HG02763 (cell line): ENCODE data around the gene NR0B2.
A peak's percentile ranks its signal among the peaks of the same experiment; 100 is the strongest.

ENCODE experiments used
- ATAC-seq: cut with Tn5 transposase; IDR thresholded peaks from one replicate; pipeline ENCODE4 v1.9.1; 2021; ENCODE audit warnings: mild to moderate bottlenecking, moderate library complexity; ENCODE audit not compliant: unreplicated experiment

Gene NR0B2

GRCh38 chr1:26938004-26938658, 24.4 kb upstream of the NR0B2 start:
- no peak for ATAC-seq

GRCh38 chr1:26936823-26937222, 23.0 kb upstream of the NR0B2 start:
- ATAC-seq: no peak

DNA sequence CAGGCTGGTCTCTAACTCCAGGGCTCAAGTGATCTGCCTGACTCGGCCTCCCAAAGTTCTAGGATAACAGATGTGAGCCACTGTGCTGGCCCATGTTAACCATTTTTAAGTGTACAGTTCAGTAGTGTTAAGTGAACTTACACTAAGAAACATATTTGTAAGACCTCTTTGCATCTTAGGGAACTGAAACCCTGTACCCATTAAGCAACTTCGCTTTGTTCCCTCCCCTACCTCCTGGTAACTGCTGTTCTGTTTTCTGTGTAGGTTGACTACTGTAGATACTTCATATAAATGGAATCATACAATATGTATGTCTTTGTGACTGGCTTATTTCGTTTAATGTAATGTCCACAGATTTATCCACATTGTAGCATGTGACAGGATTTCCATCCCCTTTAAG, 18.8 kb upstream of the NR0B2 start:
- no peak for ATAC-seq

DNA sequence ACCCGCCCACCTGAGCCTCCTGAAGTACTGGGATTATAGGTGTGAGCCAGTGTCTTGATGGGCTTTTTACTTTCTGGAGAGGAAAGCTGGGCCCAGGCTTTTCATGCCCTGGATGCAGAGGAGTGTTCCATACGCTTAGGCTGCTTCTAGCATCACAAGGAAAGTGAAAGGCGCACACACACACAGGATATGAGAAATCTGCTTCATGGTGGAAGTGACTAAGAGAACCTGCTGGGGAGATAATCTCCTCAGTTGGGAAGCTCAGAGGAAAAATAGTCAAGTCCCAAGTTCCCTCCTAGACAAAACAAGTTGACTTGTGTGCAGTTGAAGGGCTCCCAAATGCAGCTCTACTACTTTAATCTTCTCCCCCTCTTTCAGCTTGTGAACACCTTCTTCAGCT, 9.9 kb upstream of the NR0B2 start:
- ATAC-seq: no peak

- no peak for ATAC-seq
Measured at GRCh38 chr1:26922901-26923300, 9.1 kb upstream of the NR0B2 start.

- no peak for ATAC-seq
Measured at GRCh38 chr1:26922431-26922729, 8.6 kb upstream of the NR0B2 start.

GRCh38 chr1:26921540-26922430, 8.0 kb upstream of the NR0B2 start, which contains the start of gene NUDC:
Gene NUDC, plus strand, starts transcription at chr1:26921743. Its CDS starts 106 bp downstream, at chr1:26921849.
- peak; percentile 96 for ATAC-seq

GRCh38 chr1:26921126-26921539, 7.4 kb upstream of the NR0B2 start:
- ATAC-seq: no peak

DNA sequence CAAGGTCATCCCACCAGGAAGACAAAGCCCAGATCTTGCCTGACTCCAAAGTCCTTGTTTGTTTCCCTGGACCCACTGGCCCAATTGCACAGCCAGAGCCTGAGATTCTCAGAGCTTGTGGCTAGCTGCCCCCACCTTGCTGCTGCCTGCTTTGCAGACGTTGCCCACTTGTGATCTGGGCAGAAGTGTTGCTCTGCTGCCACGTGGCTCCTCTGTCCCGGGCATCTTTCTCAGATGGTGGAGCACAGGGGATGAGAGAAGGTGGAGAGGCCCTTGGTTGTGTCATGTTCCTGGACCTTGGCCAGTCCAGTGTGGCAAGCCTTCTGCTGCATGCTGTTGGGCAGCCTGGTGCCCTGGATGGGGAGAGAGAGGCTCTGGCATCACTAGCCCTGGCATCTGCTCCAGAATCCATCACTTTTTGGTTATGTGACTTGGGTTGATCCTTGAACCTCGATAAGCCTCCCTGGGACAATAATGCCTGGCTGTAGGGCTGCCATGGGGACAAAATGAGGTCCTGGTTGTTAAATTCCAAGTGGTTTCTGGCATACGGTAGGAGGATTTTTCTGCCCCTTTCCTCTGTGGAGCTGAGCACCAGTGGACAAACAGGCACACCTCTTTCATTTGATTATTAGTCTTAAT, 1.5 kb upstream of the NR0B2 start:
- no peak for ATAC-seq

GRCh38 chr1:26913389-26913753, 404 bp downstream of the NR0B2 start:
- no peak for ATAC-seq

DNA sequence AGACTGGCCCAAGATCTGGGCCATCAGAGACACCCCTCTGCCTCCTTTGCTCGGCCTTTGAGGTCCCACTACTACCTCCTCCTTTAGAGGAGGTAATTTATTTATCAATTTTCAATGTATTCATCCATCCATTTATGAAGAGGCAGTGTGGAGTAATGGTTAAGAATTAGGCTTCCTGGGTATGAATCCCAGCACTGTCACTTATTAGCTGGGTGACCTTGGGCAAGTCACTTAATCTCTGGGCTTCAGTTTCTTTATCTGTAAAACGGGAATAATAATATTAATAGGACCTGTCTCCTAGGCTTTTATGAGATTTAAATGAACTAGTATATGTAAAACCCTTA, 1.7 kb downstream of the NR0B2 start:
- ATAC-seq: no peak

- no peak for ATAC-seq
Measured at GRCh38 chr1:26911399-26912146, 2.2 kb downstream of the NR0B2 start.

DNA sequence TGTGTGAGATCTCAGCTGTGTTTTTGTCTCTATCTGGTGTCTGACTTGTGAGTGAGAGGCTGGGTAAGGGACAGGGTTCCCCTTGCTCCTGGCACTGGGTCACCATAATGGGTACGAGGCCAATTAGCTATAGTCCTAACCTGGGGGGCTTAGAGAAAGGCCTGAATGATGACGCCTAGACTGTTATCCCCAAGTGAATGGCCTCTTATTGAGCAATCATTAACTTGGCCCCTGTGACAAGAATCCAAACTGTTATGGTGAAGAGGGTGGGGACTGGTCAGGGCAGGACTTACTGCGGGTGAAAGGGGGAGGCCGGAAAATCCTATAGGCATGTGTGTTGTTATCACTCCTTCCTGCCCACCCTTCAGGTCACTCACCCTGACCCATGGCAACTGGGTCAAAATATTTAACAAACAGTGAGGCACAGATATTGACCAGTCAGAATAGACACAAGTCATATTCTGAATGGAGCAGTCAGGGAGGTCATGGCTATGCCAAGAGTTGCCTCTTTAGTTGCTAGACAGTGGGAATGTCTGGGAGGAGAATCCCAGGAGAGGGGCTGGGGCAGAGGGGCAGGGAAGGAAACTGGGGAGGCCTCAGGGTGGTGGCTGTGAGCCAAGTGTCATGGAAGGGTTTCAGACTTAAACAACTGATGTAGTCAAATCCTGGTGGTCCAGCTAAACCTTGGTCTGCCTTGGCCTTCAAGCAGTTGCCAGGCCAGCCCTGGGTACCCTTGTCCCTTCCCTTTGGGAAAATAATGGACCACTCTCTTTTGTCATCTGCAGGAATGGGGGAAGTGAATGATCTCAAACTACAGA, 3.2 kb downstream of the NR0B2 start:
- no peak for ATAC-seq

DNA sequence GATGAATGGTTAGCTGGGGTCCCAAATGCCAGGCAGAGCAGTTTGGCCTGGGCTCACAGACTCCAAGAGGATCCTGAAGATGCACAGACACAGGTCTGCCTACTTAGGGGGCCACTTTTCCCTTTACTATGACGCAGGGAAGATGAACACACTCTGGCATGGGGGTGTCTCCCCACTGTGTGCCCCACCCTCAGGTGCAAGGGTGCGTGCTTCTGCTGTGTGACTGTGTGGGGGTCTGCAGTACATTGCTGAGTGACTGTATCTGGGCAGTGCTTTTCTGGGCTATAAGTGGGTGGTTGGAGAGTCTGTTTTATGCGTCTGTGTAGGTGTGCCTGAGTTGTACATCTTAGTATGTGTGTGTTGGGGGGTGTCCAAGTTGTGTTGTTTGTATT, 3.8 kb downstream of the NR0B2 start:
- ATAC-seq: no peak

DNA sequence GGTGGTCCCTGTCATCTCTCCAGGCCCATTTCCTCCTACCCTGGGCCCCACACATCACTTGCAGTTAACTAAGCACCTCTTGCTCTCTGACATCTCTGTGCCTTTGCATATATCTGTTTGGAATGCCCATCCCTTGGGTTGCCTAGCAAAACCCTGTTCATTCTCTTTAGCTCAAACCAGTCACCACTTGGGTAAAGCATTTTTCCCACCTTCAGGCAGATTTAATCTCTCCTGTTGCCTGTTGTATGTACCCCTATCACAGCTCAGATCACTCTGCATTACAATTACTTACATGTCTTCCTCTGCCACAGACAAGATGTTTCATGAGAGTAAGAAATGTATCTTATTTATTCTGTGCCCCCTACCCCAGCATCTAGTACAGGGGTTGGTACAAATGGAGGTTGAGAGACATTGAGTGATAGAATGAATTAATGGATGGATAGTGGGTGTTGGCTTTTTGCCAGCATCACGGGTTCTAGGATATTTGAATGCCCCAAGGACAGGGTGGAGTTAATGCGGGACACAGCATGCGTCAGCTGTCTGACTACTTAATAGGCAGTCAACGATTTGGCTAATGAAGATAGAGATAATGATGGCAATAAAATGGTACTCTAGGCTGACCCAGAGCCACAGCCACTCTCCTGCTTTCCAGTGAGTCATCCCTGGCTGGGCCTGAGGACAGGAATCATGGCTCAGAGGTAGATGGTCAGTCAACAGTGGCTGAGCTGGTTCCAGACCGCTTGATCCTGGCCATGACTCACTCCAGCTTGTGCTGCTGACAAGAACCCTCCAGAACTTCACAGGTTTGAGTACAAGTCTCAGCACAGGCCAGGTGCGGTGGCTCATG, 6.5 kb downstream of the NR0B2 start:
- ATAC-seq: no peak

DNA sequence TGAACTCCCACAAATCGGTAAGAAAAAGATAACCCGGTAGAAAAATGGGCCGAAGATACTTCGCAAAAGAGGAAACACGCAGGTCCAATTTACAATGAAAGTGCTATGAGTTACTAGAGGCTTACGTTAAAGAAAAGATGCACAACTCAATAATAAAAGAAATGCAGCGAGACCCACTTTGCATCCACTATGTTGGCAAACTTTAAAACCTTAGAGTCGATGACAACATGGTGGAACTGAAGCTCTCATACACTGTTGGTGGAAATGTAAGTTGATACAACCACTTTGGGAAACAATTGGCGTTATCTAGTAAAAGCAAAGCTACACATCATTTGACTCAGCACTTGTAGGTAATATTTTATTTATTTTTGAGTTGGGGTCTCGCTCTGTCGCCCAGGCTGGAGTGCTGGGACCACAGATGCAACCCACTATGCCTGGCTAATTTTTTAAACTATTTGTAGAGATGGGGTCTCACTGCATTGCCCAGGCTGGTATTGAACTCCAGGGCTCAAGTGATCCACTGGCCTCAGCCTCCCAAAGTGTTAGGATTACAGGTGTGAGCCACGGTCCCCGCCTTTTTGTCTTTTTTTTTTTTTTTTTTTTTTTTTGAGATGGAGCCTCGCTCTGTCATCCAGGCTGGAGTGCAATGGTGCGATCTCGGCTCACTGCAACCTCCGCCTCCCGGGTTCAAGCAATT, 12.8 kb downstream of the NR0B2 start:
- ATAC-seq: no peak

- peak; percentile 84 for ATAC-seq
Measured at GRCh38 chr1:26900001-26900814, 13.6 kb downstream of the NR0B2 start, which contains the start of gene GPATCH3. Gene GPATCH3, minus strand, starts transcription at chr1:26900467. Its CDS starts 25 bp downstream, at chr1:26900442.

DNA sequence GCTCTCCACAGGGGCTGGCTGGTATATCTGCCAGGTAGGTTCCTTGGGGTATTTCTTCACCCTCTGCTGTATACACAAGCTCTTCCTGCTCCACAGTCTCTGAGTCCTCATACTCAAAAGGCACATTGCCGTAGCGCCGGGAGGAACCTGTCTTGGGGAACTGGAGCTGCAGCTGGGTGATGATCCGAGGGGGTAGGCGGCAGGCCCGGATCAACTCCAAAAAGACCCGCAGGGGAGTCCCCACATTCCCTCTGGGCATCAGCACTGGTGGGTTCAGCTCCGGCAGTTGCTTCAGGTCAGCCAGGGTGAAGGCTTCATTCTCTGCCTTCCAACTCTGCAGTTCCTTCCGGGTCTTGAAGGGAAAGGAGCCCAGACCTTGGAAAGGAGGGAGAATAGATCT, 16.4 kb downstream of the NR0B2 start:
- no peak for ATAC-seq
